Activated naive CD8-positive, alpha-beta T cell treated with anti-CD3 and anti-CD28 coated beads, Interleukin-2, amount 10 ng/mL, durations not matched to agents 7 days and 5 days (primary cell): Measurements from ENCODE around the gene KCTD14. TPM values are rescaled to one million over a fixed set of nuclear protein-coding genes. Genes with fewer than 3 reads are reported as not detected.
A peak's percentile ranks its signal among the peaks of the same experiment; 100 is the strongest.
"Not testable (repeated sequence)": the region's sequence is repeated elsewhere in the genome, so short reads cannot be mapped to it uniquely, and the experiment has no call there.

Experiments used
- ATAC-seq: fragments of 150-1000 bp; cut with Tn5 transposase; one replicate; pipeline ENCODE4 v1.10.0; 2021; ENCODE audit warnings: low read depth, moderate library complexity
- POLR2A ChIA-PET: fragments of 350-600 bp; sonication (Branson Sonifier 250); formaldehyde crosslinking; loops from one replicate; lab custom pipeline; 2021; ENCODE audit warnings: antibody characterized with exemption; lab: Charles Lee
- DNase-seq: peaks from one replicate; pipeline ENCODE4 v3.0.0; 2021
- H3K27ac Mint-ChIP-seq: one replicate; pipeline ENCODE4 v1.8.0; 2022; ENCODE audit warnings: mild to moderate bottlenecking, mixed read lengths
- H3K27me3 Mint-ChIP-seq: one replicate; pipeline ENCODE4 v1.8.0; 2022; ENCODE audit warnings: mild to moderate bottlenecking, moderate library complexity, mixed read lengths
- H3K36me3 Mint-ChIP-seq: one replicate; pipeline ENCODE4 v1.8.0; 2021; ENCODE audit warnings: mild to moderate bottlenecking, mixed read lengths
- H3K4me1 Mint-ChIP-seq: one replicate; pipeline ENCODE4 v1.8.0; 2021; ENCODE audit warnings: mixed read lengths
- H3K4me3 Mint-ChIP-seq: one replicate; pipeline ENCODE4 v1.8.0; 2022; ENCODE audit warnings: mild to moderate bottlenecking, moderate library complexity, mixed read lengths
- H3K9me3 Mint-ChIP-seq: one replicate; pipeline ENCODE4 v1.8.0; 2021; ENCODE audit warnings: mixed read lengths
- total RNA-seq, 2 experiments: library from RNA; stranded (reverse); gene quantifications; one replicate each; pipeline ENCODE4 v1.2.3, GENCODE V29; 2021

Gene KCTD14
- total RNA-seq, 2 experiments from 2014 or later = 0.22 TPM; not detected in 1

DNA sequence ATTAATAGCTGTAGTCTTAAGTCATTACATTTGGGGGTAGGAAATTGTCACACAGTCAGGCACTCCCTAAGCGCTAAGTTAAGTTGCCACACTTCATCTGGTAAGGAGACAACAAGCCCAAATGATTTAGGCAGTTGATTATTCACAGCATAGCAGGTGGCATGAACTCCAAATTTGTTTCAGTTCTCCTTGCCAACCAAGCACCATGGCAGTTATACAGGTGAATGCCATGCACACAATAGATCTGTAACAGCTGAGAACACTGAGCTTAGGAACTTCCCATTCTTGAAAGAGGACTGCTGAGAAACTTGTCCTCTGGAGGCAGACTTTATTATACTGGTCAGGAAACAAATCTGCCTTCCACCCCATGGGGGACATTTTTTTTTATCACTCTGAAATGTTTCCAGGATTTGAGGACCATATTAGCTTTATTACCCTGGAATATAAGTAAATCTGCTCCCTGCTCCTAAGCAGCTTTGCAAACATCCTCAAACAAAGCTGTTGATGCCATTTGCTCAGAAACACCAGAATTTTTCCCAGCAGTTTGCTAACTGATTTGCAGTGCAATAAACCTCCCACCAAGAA, 23.5 kb downstream of the KCTD14 start:
- peaks cover 5% of the 10 kb centered on the region for H3K4me1 Mint-ChIP-seq
- H3K9me3 Mint-ChIP-seq = no peaks in the 10 kb centered on the region
- H3K36me3 Mint-ChIP-seq = no peaks in the 10 kb centered on the region
- H3K27ac Mint-ChIP-seq = no peak overlapping the region
- POLR2A ChIA-PET = no interaction called here
- no peak for DNase-seq
- ATAC-seq = no peak
- peaks cover 9% of the 10 kb centered on the region for H3K27me3 Mint-ChIP-seq
- H3K4me3 Mint-ChIP-seq = no peak overlapping the region

DNA sequence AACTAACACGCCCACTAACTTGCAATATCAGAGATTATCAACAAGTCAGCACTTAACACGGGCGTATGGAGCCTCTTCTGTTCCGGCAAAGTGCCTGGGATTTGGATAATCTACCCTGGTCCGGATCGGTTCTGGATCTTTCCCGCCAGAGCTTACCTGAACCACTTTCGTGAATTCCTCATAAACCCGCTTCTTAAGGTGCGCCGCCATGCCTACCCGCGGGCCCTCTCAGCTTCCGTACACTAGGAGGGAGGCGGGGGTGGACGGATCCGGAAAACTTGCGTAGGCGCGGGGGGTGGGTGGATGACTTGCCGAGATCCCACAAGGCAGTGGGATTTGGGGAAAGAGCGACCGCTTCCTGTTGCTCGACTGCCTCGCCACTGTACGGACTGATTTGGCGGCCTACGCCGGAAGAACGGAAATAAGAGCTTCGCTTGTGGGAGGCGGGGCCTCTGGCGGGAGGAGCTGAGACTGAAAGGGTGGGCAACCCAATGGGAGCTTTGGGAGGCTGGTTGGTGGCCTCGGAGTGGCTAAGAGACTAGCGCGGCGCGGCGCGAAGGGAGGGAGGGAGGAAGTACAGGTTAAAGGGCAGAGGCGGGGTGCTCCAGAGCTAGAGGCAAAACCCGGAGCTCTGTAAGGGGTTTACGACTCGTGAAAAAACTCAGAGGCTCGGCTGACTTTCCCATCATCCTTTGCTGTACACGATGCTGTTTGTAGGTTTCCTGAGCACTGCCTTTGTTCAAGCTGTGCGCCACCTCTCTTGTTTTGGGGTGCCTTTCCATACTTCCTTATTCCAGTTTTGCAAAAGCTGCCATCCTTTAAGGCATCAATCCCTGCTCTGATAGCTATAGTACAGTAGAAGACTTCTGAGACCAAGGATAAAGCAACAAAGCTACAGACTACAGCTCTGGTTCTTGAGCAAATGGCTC, 28.4 kb downstream of the KCTD14 start, which contains the start of gene INTS4:
INTS4 (minus strand) TSS at position 235 of the 929 bp plus-strand sequence; CDS start at position 210, 25 bp downstream.
- H3K27ac Mint-ChIP-seq = peak within 1 kb of the TSS; percentile 91

GRCh38 chr11:77993902-77994301, 29.2 kb downstream of the KCTD14 start:
- H3K27me3 Mint-ChIP-seq = no peaks in the 10 kb centered on the region
- POLR2A ChIA-PET = interaction anchor here (0.6 to 1.7 kb wide), 5 partner anchors 14 to 832 kb away, joined by 3 to 20 read pairs (median 5); partner anchors contain the start of genes ALG8 and RSF1
- peaks cover 12% of the 10 kb centered on the region for H3K4me1 Mint-ChIP-seq
- H3K36me3 Mint-ChIP-seq = peaks cover 2% of the 10 kb centered on the region
- peak overlapping the region; percentile 95 for H3K4me3 Mint-ChIP-seq
- ATAC-seq (no peak), DNase-seq (no peak)
- no peaks in the 10 kb centered on the region for H3K9me3 Mint-ChIP-seq
- H3K27ac Mint-ChIP-seq = peak overlapping the region; percentile 91

More for the DNA sequence above, 28.4 kb downstream of the KCTD14 start, which contains the start of gene INTS4:
- H3K4me3 Mint-ChIP-seq = peak within 1 kb of the TSS; percentile 95
- ATAC-seq (peak; percentile 99), DNase-seq (peak; percentile 94)
- POLR2A ChIA-PET = interaction anchor here (0.6 to 1.7 kb wide), 11 partner anchors 12 to 833 kb away, joined by 3 to 20 read pairs (median 3); partner anchors contain the start of genes ALG8, GAB2, NDUFC2 and RSF1
- H3K27me3 Mint-ChIP-seq = no peaks in the 10 kb centered on the region
- no peaks in the 10 kb centered on the region for H3K9me3 Mint-ChIP-seq
- peaks cover 12% of the 10 kb centered on the region for H3K4me1 Mint-ChIP-seq
- H3K36me3 Mint-ChIP-seq = peaks cover 2% of the 10 kb centered on the region

DNA sequence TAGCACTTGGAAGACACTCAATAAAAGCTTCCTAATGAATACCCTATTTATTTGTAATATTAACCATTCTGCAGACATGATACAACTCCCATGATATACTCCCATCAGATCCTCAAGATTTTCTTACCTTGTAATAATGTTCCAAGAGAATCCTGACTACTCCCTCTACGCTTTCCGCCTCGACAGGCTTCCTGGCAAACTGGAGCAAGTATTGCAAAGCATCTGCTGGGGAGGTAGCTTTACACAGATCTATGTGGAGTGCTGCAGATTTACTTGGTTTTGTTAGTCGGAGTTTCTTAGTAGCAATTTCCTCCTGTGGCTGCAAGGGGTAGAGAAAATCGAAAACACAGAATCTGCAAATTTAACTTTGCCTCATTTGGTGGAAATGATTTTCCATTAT, 32.1 kb downstream of the KCTD14 start:
- DNase-seq (no peak), ATAC-seq (no peak)
- peaks cover 17% of the 10 kb centered on the region for H3K36me3 Mint-ChIP-seq
- POLR2A ChIA-PET = no interaction called here
- H3K9me3 Mint-ChIP-seq = no peaks in the 10 kb centered on the region
- no peaks in the 10 kb centered on the region for H3K27me3 Mint-ChIP-seq
- peaks cover 17% of the 10 kb centered on the region for H3K4me1 Mint-ChIP-seq
- H3K4me3 Mint-ChIP-seq = no peak overlapping the region
- H3K27ac Mint-ChIP-seq = no peak overlapping the region

- H3K9me3 Mint-ChIP-seq, H3K27ac Mint-ChIP-seq, H3K4me3 Mint-ChIP-seq, DNase-seq, H3K4me1 Mint-ChIP-seq, ATAC-seq, POLR2A ChIA-PET, H3K27me3 Mint-ChIP-seq: not testable (repeated sequence)
- H3K36me3 Mint-ChIP-seq = peaks cover 41% of the 10 kb centered on the region
Observed at GRCh38 chr11:77986456-77986855, 36.6 kb downstream of the KCTD14 start.

GRCh38 chr11:77981346-77981947, 41.6 kb downstream of the KCTD14 start:
- DNase-seq (no peak), ATAC-seq (no peak)
- Mint-ChIP-seq H3K27me3 (no peaks in the 10 kb centered on the region), H3K4me1 (peaks cover 2% of the 10 kb centered on the region), H3K4me3 (no peak overlapping the region), H3K27ac (no peak overlapping the region), H3K9me3 (no peaks in the 10 kb centered on the region), H3K36me3 (peaks cover 44% of the 10 kb centered on the region)
- POLR2A ChIA-PET = interaction anchor here (0.6 kb wide), 1 partner anchor 511 kb away, joined by 3 read pairs; no protein-coding TSS in a partner anchor

DNA sequence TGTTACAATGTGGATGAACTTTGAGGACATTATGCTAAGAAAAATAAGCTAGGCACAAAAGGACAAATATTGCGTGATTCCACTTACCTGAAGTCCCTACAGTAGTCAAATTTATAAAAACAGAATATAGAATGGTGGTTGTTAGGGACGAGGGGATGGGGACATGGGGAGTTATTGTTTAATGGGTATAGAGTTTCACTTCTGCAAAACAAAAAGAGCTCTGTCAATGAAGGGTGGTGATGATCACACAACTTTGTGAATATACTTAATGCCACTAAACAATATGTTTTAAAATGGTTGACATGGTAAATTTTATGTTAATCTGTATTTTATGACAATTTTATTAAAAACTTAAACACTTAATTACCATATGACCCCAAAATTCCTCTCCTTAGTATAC, 54.7 kb downstream of the KCTD14 start:
- Mint-ChIP-seq H3K27me3 (no peaks in the 10 kb centered on the region), H3K36me3 (peaks cover 10% of the 10 kb centered on the region), H3K4me3 (no peak overlapping the region), H3K9me3 (no peaks in the 10 kb centered on the region), H3K27ac (no peak overlapping the region), H3K4me1 (no peaks in the 10 kb centered on the region)
- no peak for DNase-seq
- POLR2A ChIA-PET = no interaction called here
- no peak for ATAC-seq

DNA sequence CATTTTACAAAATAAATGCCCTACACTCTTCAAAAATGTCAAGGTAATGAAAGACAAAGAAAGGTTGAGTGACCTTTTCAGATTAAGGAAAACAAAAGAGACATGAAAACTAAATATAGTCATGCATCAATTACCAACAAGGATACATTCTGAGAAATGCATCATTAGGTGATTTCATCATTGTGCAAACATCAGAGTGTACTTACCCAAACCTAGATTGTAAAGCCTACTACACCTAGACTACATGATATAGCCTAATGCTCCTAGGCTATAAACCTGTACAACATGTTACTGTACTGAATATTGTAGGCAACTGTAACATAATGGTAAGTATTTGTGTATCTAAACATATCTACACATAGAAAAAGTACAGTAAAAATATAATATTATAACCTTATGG, 55.3 kb downstream of the KCTD14 start:
- Mint-ChIP-seq H3K4me1 (no peaks in the 10 kb centered on the region), H3K9me3 (no peaks in the 10 kb centered on the region), H3K27ac (no peak overlapping the region), H3K4me3 (no peak overlapping the region), H3K27me3 (no peaks in the 10 kb centered on the region), H3K36me3 (peaks cover 10% of the 10 kb centered on the region)
- DNase-seq = no peak
- no peak for ATAC-seq
- POLR2A ChIA-PET = no interaction called here

GRCh38 chr11:77967121-77967520, 56.0 kb downstream of the KCTD14 start:
- ATAC-seq (no peak), DNase-seq (no peak)
- POLR2A ChIA-PET = no interaction called here
- H3K9me3 Mint-ChIP-seq = no peaks in the 10 kb centered on the region
- H3K36me3 Mint-ChIP-seq = peaks cover 10% of the 10 kb centered on the region
- H3K27ac Mint-ChIP-seq = no peak overlapping the region
- H3K4me1 Mint-ChIP-seq = no peaks in the 10 kb centered on the region
- H3K27me3 Mint-ChIP-seq = no peaks in the 10 kb centered on the region
- no peak overlapping the region for H3K4me3 Mint-ChIP-seq

- Mint-ChIP-seq H3K27ac (no peak overlapping the region), H3K4me3 (no peak overlapping the region), H3K4me1 (no peaks in the 10 kb centered on the region), H3K9me3 (no peaks in the 10 kb centered on the region), H3K27me3 (no peaks in the 10 kb centered on the region), H3K36me3 (peaks cover 9% of the 10 kb centered on the region)
- no peak for ATAC-seq
- POLR2A ChIA-PET = no interaction called here
- DNase-seq = no peak
Observed at GRCh38 chr11:77966338-77966737, 56.7 kb downstream of the KCTD14 start.

Other genes with a start within 250 kb of the KCTD14 start
- 10 to 100 TPM; 64.8 to 74.1 TPM for gene RSF1, start 202.6 kb downstream of the KCTD14 start, total RNA-seq
- gene AAMDC, start 202.1 kb downstream of the KCTD14 start, total RNA-seq = 10 to 100 TPM in 1 of 2 experiments, 1 to 10 TPM in 1; 9.5 to 11.3 TPM
- gene INTS4, start 28.6 kb downstream of the KCTD14 start, total RNA-seq = 10 to 100 TPM; 53.9 to 56.8 TPM
- not detected for gene THRSP, start 40.6 kb upstream of the KCTD14 start, total RNA-seq
- gene NDUFC2, start 56.6 kb upstream of the KCTD14 start, total RNA-seq = 100 to 1,000 TPM; 162 to 163 TPM
- gene ALG8, start 116.3 kb upstream of the KCTD14 start, total RNA-seq = 10 to 100 TPM; 36.7 to 44.3 TPM
- 1 to 10 TPM; 7.1 to 8.6 TPM for gene KCTD21, start 165.3 kb upstream of the KCTD14 start, total RNA-seq
- 10 to 100 TPM; 13.4 to 13.5 TPM for gene USP35, start 165.6 kb upstream of the KCTD14 start, total RNA-seq